Trophoblast cell (in vitro differentiated cells and primary cell): ENCODE results near the gene EPB41L4B.

Experiments
- DNase-seq, 2 donors: peaks; one replicate each; pipeline ENCODE4 v3.0.0-alpha.2; 2016
- H2AFZ ChIP-seq: 2 replicates; pipeline ENCODE4 v1.6.1; 2013; ENCODE audit warnings: low read length, moderate library complexity, mild to moderate bottlenecking; ENCODE audit not compliant: insufficient read depth, poor library complexity
- H2AK5ac ChIP-seq: 2 replicates; pipeline ENCODE4 v1.6.1; 2013; ENCODE audit warnings: mild to moderate bottlenecking, low read length
- H2BK120ac ChIP-seq: 2 replicates; pipeline ENCODE4 v1.6.1; 2013; ENCODE audit warnings: low read length, mild to moderate bottlenecking, moderate library complexity; ENCODE audit not compliant: insufficient read depth, poor library complexity
- H2BK12ac ChIP-seq: 2 replicates; pipeline ENCODE4 v1.6.1; 2013; ENCODE audit warnings: mild to moderate bottlenecking, low read length, moderate library complexity
- H2BK5ac ChIP-seq: 2 replicates; pipeline ENCODE4 v1.6.1; 2013; ENCODE audit warnings: low read length, low read depth, moderate library complexity, mild to moderate bottlenecking; ENCODE audit not compliant: poor library complexity
- H3K14ac ChIP-seq: 2 replicates; pipeline ENCODE4 v1.6.1; 2013; ENCODE audit warnings: mild to moderate bottlenecking, low read length
- H3K18ac ChIP-seq: 2 replicates; pipeline ENCODE4 v1.6.1; 2013; ENCODE audit warnings: mild to moderate bottlenecking, low read length
- H3K23ac ChIP-seq: 2 replicates; pipeline ENCODE4 v1.6.1; 2013; ENCODE audit warnings: low read length
- H3K27ac ChIP-seq: 2 replicates; pipeline ENCODE4 v1.5.1; 2013; ENCODE audit warnings: low read depth, mild to moderate bottlenecking, inconsistent platforms, low read length, moderate library complexity
- H3K27me3 ChIP-seq: 2 replicates; pipeline ENCODE4 v1.6.1; 2013; ENCODE audit warnings: inconsistent platforms, mild to moderate bottlenecking, low read length, moderate library complexity; ENCODE audit not compliant: insufficient read depth
- H3K36me3 ChIP-seq, 2 experiments: 1 replicate in 1 of 2; 2 replicates in 1 of 2; pipeline ENCODE4 v1.6.1; 2013; ENCODE audit warnings: low read length in 2 of 2, mild to moderate bottlenecking in 2 of 2, moderate library complexity in 1 of 2; ENCODE audit not compliant: insufficient read depth in 2 of 2, control insufficient read depth in 1 of 2
- H3K4ac ChIP-seq: 2 replicates; pipeline ENCODE4 v1.6.1; 2013; ENCODE audit warnings: low read depth, mild to moderate bottlenecking, low read length, moderate library complexity
- H3K4me1 ChIP-seq, 2 experiments: 1 replicate in 1 of 2; 2 replicates in 1 of 2; pipeline ENCODE4 v1.6.1; 2013; ENCODE audit warnings: low read length in 2 of 2, mild to moderate bottlenecking in 2 of 2, moderate library complexity in 1 of 2; ENCODE audit not compliant: insufficient read depth in 2 of 2, control insufficient read depth in 1 of 2
- H3K4me2 ChIP-seq: 2 replicates; pipeline ENCODE4 v1.6.1; 2013; ENCODE audit warnings: inconsistent platforms, mild to moderate bottlenecking, low read length, moderate library complexity
- H3K4me3 ChIP-seq: 2 replicates; pipeline ENCODE4 v1.5.1; 2013; ENCODE audit warnings: mild to moderate bottlenecking, low read depth, low read length, inconsistent platforms
- H3K79me1 ChIP-seq: one replicate; pipeline ENCODE4 v1.6.1; 2013; ENCODE audit warnings: low read length
- H3K79me2 ChIP-seq: 2 replicates; pipeline ENCODE4 v1.6.1; 2013; ENCODE audit warnings: low read length, mild to moderate bottlenecking; ENCODE audit not compliant: control insufficient read depth, insufficient read depth, poor library complexity
- H3K9ac ChIP-seq: 2 replicates; pipeline ENCODE4 v1.6.1; 2013; ENCODE audit warnings: mild to moderate bottlenecking, low read length
- H3K9me3 ChIP-seq: 2 replicates; pipeline ENCODE4 v1.6.1; 2013; ENCODE audit warnings: low read depth, mild to moderate bottlenecking, control low read depth, inconsistent platforms, low read length; ENCODE audit not compliant: insufficient read depth
- H4K12ac ChIP-seq: 2 replicates; pipeline ENCODE4 v1.6.1; 2013; ENCODE audit warnings: low read depth, mild to moderate bottlenecking, low read length, moderate library complexity
- H4K8ac ChIP-seq: 2 replicates; pipeline ENCODE4 v1.6.1; 2013; ENCODE audit warnings: low read depth, mild to moderate bottlenecking, low read length, moderate library complexity
- H4K91ac ChIP-seq: one replicate; pipeline ENCODE4 v1.6.1; 2013; ENCODE audit warnings: low read depth, mild to moderate bottlenecking, low read length, moderate library complexity
- WGBS: extraction: QIAGEN DNeasy Blood & Tissue Kit; methylation state at CpG from one replicate; pipeline ENCODE4 v1.1.7; 2013; ENCODE audit warnings: missing lambda C conversion rate; ENCODE audit not compliant: insufficient read length, insufficient coverage; ENCODE audit errors: extremely low coverage; 5-methylcytosine and 5-hydroxymethylcytosine counted together

The EPB41L4B gene

GRCh38 chr9:109249615-109250014, 71.2 kb downstream of the EPB41L4B start:
- no peak overlapping the region for H2BK5ac ChIP-seq
- no peak overlapping the region for H3K27ac ChIP-seq
- H3K4me1 ChIP-seq, result peaks cover 13 to 22% of the 10 kb centered on the region in 2 experiments
- no peaks in the 10 kb centered on the region for H3K27me3 ChIP-seq
- no peak overlapping the region for H4K91ac ChIP-seq
- H3K4me2 ChIP-seq, result no peak overlapping the region
- no peak overlapping the region for H3K4ac ChIP-seq
- H3K23ac ChIP-seq, result no peak overlapping the region
- H2BK12ac ChIP-seq, result no peak overlapping the region
- no peak overlapping the region for H3K4me3 ChIP-seq
- no peaks in the 10 kb centered on the region for H3K36me3 ChIP-seq
- H4K8ac ChIP-seq, result no peak overlapping the region
- no peak overlapping the region for H2AFZ ChIP-seq
- H3K9me3 ChIP-seq, result no peaks in the 10 kb centered on the region
- H3K79me2 ChIP-seq, result no peaks in the 10 kb centered on the region
- H3K9ac ChIP-seq, result no peak overlapping the region
- no peak overlapping the region for H3K18ac ChIP-seq
- no peak overlapping the region for H4K12ac ChIP-seq
- H2AK5ac ChIP-seq, result no peak overlapping the region
- no peak overlapping the region for H3K14ac ChIP-seq
- H2BK120ac ChIP-seq, result no peak overlapping the region
- H3K79me1 ChIP-seq, result peaks cover 3% of the 10 kb centered on the region
- DNase-seq, result no peak
- no CpG with 5 or more reads among the region's 5 CpGs for WGBS

GRCh38 chr9:109248133-109248581, 72.7 kb downstream of the EPB41L4B start:
- Histone ChIP-seq H3K79me2 (no peaks in the 10 kb centered on the region), H2BK5ac (no peak overlapping the region), H2BK12ac (no peak overlapping the region), H4K8ac (no peak overlapping the region), H4K91ac (no peak overlapping the region), H2AFZ (no peak overlapping the region), H3K4me1 (peaks cover 8 to 17% of the 10 kb centered on the region in 2 experiments), H3K9me3 (no peaks in the 10 kb centered on the region), H3K23ac (no peak overlapping the region), H3K4me2 (no peak overlapping the region), H2BK120ac (no peak overlapping the region), H3K36me3 (peaks cover 0 to 4% of the 10 kb centered on the region in 2 experiments), H3K18ac (no peak overlapping the region), H3K79me1 (peaks cover 3% of the 10 kb centered on the region), H3K4ac (no peak overlapping the region), H3K9ac (no peak overlapping the region), H3K14ac (no peak overlapping the region), H4K12ac (no peak overlapping the region), H2AK5ac (no peak overlapping the region), H3K27ac (no peak overlapping the region), H3K27me3 (no peaks in the 10 kb centered on the region), H3K4me3 (no peak overlapping the region)
- WGBS, result no CpG with 5 or more reads among the region's 7 CpGs
- no peak for DNase-seq

GRCh38 chr9:109247228-109247627, 73.6 kb downstream of the EPB41L4B start:
- no peak overlapping the region for H3K4me2 ChIP-seq
- H2BK5ac ChIP-seq, result no peak overlapping the region
- no peak overlapping the region for H3K23ac ChIP-seq
- H3K9ac ChIP-seq, result no peak overlapping the region
- no peaks in the 10 kb centered on the region for H3K79me2 ChIP-seq
- H3K4me3 ChIP-seq, result no peak overlapping the region
- no peak overlapping the region for H2BK12ac ChIP-seq
- no peak overlapping the region for H2AFZ ChIP-seq
- no peak overlapping the region for H2BK120ac ChIP-seq
- H3K27me3 ChIP-seq, result no peaks in the 10 kb centered on the region
- no peak overlapping the region for H3K14ac ChIP-seq
- no peaks in the 10 kb centered on the region for H3K9me3 ChIP-seq
- no peak for DNase-seq
- H3K4me1 ChIP-seq, result peaks cover 7 to 10% of the 10 kb centered on the region in 2 experiments
- no peak overlapping the region for H4K91ac ChIP-seq
- H4K8ac ChIP-seq, result no peak overlapping the region
- peaks cover 3% of the 10 kb centered on the region for H3K79me1 ChIP-seq
- H3K4ac ChIP-seq, result no peak overlapping the region
- H3K18ac ChIP-seq, result no peak overlapping the region
- peaks cover under 1 to 4% of the 10 kb centered on the region in 2 experiments for H3K36me3 ChIP-seq
- no peak overlapping the region for H4K12ac ChIP-seq
- no peak overlapping the region for H2AK5ac ChIP-seq
- H3K27ac ChIP-seq, result no peak overlapping the region

GRCh38 chr9:109246533-109246932, 74.3 kb downstream of the EPB41L4B start:
- H3K27me3 ChIP-seq, result no peaks in the 10 kb centered on the region
- no CpG with 5 or more reads among the region's 6 CpGs for WGBS

More at GRCh38 chr9:109246533-109246932, 74.3 kb downstream of the EPB41L4B start:
- Histone ChIP-seq H3K79me1 (peaks cover 2% of the 10 kb centered on the region), H3K23ac (no peak overlapping the region), H4K8ac (no peak overlapping the region), H4K91ac (no peak overlapping the region), H3K9me3 (no peaks in the 10 kb centered on the region), H3K14ac (no peak overlapping the region), H3K4ac (no peak overlapping the region), H3K79me2 (no peaks in the 10 kb centered on the region), H3K4me1 (peaks cover 2 to 6% of the 10 kb centered on the region in 2 experiments), H3K27ac (no peak overlapping the region), H3K36me3 (peaks cover 2 to 4% of the 10 kb centered on the region in 2 experiments), H3K18ac (no peak overlapping the region), H4K12ac (no peak overlapping the region), H2AK5ac (no peak overlapping the region), H2BK12ac (no peak overlapping the region), H2BK120ac (no peak overlapping the region), H2BK5ac (no peak overlapping the region), H3K4me3 (no peak overlapping the region), H2AFZ (no peak overlapping the region), H3K4me2 (no peak overlapping the region), H3K9ac (no peak overlapping the region)
- DNase-seq, result no peak
